GM10266 (cell line): Measurements from ENCODE around the gene PWWP2B.

Source experiments
- DNase-seq: peaks from one replicate; pipeline ENCODE4 v3.0.0; 2012; ENCODE audit errors: extremely low spot score
- TF ChIP-seq, protein P1 (sequence below): IDR thresholded peaks from 2 replicates; pipeline ENCODE4 v1.5.1; 2012; ENCODE audit warnings: mild to moderate bottlenecking, low read depth; ENCODE audit not compliant: control insufficient read depth, insufficient read depth; ENCODE audit errors: missing control alignments

Gene PWWP2B

DNA sequence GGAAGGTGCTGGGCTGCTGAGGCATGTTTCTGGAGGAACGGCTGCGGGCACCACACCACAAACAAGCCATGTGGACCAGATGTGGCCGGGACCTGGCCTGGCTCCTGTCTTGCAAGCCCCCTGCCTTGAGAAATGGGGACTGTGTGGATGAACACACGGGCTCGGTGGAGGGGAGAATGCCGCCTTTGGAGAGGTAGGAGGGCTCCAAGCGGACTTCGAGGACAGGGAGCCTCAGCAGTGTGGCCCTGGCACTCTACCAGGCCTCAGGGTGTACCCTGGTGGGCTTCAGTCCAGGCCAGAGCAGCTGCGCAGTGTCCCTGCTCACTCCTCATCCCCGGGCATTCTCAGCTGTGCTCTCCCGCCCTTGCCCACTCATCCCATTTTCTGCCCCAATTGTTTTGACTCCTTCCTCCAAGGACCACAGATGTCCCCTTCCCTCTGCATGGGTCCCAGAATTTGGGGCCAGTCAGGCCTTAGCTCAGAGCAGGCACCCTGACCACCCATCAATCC, 31.5 kb downstream of the PWWP2B start:
- TF ChIP-seq, protein P1, sequence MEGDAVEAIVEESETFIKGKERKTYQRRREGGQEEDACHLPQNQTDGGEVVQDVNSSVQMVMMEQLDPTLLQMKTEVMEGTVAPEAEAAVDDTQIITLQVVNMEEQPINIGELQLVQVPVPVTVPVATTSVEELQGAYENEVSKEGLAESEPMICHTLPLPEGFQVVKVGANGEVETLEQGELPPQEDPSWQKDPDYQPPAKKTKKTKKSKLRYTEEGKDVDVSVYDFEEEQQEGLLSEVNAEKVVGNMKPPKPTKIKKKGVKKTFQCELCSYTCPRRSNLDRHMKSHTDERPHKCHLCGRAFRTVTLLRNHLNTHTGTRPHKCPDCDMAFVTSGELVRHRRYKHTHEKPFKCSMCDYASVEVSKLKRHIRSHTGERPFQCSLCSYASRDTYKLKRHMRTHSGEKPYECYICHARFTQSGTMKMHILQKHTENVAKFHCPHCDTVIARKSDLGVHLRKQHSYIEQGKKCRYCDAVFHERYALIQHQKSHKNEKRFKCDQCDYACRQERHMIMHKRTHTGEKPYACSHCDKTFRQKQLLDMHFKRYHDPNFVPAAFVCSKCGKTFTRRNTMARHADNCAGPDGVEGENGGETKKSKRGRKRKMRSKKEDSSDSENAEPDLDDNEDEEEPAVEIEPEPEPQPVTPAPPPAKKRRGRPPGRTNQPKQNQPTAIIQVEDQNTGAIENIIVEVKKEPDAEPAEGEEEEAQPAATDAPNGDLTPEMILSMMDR: no peak

DNA sequence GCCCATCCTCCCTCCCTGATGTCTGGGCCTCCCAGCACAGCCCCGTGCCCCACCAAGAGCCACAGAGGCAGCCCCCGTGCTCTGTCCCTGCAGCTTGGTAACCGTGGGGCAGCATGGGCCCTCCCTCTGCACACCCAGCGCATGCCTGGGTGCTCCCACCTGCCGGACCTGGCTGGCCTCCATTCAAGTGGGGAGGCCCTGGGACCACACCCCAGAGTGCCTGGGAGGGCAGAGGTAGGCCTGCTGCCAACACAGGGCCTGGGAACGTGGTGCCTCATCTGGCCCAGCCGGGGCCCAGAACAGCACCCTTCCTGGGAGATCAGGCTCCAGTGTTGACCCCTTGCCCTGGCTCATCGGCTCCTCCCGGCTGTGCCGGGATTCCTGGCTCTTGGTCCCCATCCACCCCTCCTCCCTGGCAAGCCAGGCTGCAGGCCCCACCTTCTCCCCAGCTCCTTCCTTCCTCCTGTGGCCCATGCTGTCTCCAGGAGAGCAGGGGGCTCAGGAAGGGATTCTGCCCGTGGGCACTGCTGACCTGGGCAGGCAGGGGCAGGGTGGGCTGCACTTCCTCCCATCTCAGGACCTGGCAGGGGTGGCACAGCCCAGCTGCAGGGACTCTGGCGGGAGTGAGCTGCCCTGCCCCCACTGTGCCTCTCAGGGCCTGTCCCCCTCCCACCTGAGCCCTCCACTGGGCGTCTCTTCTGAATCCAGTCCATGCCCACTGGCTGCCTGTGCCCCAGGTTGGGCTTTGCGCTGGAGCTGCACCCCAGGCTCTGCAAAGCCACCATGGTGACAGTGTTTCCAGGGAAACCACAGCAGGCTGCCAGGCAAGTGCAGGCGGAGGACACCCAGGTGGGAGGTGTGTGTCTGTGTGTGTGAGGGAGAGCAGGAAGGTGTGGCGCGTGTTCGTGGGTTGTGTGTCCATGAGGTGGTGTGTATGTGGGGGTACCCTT, 32.6 kb downstream of the PWWP2B start:
- DNase-seq: no peak
- TF ChIP-seq, protein P1: no peak

More for the DNA sequence above, 31.5 kb downstream of the PWWP2B start:
- no peak for DNase-seq

DNA sequence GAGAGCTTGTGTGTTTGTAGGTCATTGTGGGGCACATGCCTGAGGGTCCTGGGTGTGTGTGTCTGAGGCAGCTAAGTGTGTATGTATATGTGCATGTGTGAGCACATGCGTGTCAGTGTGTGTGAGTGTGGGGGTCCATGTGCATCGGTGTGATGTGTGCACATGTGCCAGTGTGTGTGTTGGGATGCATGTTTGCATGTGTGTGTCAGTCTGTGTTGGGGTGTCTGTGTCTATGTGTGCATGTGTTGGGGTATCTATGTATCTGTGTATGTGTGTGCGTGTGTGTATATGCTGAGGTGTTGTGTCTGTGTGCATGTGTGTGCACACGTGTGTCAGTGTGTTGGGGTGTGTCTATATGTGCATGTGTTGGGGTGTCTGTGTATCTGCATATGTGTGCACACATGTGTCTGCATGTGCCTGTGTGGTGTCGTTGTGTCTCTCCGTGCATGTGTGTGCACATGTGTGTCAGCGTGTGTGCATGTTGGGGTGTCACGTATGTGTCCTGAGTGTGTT, 33.3 kb downstream of the PWWP2B start:
- no peak for DNase-seq
- TF ChIP-seq, protein P1: no peak

DNA sequence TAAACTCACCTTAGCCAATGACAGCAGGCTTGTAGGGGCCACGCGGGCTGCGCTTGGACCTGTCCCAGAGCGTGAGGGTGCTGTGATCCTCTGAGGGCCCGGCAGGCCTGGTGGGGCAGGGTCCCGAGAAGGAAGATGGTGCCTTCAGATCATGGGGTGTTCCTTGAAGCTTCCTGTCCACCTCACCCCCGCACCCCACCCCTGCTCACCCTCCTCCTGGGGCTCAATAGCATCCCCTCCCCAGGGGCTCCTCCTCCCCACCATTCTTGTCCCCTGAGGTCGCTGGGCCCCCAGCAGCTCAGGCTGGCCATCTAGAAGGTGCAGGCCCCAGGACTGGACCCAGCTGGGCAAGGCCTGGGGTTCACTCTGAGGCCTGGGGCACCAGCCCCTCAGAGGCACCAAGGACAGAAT, 33.9 kb downstream of the PWWP2B start:
- DNase-seq: no peak
- TF ChIP-seq, protein P1: no peak

DNA sequence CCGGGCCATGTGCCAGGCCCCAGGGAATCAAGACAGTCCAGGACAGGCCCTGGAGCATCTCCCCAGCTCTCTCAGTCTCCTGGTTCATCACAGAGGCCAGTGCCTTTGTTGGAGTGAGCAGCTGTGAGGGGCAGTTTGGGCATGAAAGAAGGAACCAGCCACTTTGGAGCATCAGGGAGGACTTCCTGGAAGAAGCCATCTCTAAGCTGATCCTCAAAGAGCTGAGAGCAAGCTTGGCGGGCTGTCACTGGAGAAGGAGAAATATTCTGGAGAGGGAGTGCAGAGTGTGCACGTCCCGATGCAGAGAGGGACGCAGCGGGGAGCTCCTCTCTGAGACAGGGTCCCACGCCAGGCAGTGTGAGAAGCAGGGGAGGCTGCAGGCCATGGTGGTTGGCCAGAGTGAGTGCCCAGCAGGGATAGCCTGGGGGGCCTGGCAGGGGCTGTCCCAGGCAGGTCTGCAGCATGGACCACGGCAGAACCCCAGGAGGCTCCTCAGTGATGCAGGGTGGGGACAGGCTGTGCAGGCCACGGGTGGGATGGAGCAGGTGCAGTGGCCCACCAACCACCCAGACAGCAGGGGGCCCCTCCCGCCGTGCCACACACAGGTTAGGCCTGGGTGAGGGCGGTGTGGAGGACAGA, 34.7 kb downstream of the PWWP2B start:
- DNase-seq: no peak

DNA sequence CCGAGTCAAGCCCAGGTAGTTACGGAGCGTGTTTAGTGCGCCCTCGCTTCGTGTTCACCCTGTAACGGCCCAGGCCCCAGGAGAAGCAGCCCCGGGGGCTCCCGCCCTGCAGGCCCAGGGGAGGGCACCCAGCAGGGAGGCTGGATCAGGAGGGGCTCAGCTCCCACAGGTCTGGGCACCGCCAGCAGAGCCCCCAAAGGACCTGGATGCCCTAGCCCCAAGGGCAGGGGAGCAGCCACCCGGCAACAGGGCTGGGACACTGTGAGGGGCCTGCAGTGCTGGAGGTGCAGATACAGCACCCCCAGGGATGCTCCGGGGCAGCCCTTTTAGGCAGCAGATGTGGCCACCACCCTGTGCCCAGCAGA, 35.2 kb downstream of the PWWP2B start:
- TF ChIP-seq, protein P1: no peak
- no peak for DNase-seq

More for the DNA sequence above, 34.7 kb downstream of the PWWP2B start:
- TF ChIP-seq, protein P1: no peak
